HG03558 (cell line): Measurements from ENCODE around the gene HAND2.

ENCODE experiments used
- ATAC-seq: cut with Tn5 transposase; IDR thresholded peaks from one replicate; pipeline ENCODE4 v1.9.1; 2021; ENCODE audit warnings: moderate number of reproducible peaks; ENCODE audit not compliant: unreplicated experiment; ENCODE audit errors: extremely low read depth

The HAND2 gene

GRCh38 chr4:173537613-173538147 is 7.7 kb upstream of the HAND2 start:
- ATAC-seq = no peak

DNA sequence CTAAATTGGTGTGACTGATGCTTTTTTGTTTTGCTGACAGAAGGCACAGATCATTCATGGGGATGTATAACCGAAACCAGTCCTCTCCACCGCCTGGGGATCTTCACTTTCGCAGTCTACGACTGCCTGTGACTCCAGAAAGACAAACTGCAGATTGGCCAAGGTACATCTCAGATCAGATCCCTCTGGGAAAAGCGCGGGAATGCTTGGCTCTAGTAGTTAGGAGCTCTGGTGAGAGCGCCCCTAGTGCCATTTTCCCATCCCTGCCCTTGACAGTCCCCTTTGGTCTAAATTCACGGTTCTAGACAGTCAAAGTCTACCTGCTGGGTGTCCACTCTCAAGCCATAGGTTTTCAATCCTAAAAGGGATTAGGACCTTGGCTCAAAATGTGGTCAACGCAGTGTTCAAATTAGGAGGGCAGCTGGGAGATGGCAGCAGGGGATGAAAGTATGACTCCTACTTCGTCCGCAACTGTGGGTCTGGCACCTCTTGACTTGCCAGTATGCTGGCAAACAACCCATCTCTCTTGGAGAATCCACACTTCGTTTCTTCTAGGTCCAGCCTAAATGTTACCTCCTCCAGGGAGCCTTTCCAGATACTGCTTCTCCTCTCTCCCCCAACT is 6.9 kb upstream of the HAND2 start:
- ATAC-seq = peak; percentile 52

GRCh38 chr4:173535957-173536356 is 5.9 kb upstream of the HAND2 start:
- ATAC-seq = no peak

DNA sequence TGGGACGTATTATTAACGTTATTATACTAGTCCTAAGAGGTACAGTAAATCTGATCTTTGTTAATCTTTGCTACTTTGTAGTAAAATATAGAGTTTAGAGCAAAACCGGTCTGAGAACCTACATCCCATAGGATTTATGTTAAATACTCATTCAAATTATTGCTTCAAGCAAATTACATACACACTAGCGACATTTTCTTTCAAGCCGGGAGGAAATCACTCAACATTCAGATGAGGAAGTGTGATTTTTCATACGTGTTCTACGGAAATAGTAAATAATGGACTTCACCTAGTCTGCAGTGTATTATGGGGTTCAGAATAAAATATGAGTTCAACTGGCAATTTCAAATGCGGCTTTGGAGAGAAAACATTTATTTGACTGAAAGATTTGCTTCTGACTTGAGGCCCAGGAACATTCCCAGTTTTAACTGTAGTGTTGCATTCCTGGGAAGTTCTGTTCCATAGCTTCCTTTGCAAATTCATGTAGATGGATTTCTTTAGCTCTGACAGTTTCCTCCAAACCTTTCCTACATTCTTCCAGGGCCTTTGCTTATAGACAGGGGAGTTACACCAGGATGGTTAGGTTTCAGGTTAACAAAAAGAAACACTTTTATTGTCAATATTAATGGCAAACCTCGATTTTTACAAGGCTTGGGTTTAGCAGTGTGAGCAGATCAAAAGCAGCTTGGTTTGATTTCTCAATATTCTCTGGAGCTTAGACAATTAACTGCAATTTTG is 5.3 kb upstream of the HAND2 start:
- no peak for ATAC-seq

- ATAC-seq = no peak
Observed at GRCh38 chr4:173534434-173534833, 4.4 kb upstream of the HAND2 start.

GRCh38 chr4:173532725-173533511 is 2.9 kb upstream of the HAND2 start:
- no peak for ATAC-seq

DNA sequence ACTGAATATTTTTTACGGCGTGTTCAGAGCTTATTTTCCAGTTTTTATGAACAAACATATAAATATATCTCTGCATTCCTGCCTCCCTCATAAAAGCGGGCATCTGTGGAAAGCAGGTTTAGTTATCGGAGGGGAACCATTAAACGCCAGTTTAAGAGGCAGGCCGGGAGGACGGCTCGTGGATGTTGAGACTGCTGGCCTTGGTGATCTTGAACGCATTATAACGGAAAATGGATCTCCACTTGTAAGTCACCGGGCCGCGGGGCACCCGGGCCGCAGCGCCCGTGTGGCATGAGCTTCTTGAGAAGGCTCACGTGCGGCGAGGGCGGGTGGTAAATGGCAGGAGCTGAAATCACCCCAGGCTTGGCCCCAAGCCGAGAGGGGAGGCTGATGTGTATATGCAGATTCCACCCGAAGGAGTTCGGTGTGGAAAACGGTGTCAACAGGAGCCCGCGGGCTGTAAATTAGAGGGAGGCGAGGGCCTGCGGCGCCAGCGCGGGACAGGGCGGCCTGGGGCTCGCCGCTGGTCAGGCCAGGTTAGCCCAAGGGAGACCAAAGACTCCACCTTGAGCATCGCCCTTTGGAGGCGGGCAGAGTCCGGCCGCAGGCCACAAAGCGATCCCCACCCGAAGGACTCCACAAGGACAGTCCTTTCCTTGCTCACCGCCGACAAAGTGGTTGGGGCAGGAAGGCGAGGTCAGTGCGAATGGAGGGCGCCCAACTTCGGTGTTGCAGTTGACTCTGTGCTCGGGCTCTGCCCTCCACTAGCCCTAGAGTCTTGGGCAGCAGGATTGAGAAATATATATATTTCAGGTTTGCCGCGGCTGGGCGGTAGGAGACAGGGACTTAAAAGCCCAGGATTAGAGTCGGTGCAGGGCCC is 1.3 kb upstream of the HAND2 start:
- ATAC-seq = no peak

DNA sequence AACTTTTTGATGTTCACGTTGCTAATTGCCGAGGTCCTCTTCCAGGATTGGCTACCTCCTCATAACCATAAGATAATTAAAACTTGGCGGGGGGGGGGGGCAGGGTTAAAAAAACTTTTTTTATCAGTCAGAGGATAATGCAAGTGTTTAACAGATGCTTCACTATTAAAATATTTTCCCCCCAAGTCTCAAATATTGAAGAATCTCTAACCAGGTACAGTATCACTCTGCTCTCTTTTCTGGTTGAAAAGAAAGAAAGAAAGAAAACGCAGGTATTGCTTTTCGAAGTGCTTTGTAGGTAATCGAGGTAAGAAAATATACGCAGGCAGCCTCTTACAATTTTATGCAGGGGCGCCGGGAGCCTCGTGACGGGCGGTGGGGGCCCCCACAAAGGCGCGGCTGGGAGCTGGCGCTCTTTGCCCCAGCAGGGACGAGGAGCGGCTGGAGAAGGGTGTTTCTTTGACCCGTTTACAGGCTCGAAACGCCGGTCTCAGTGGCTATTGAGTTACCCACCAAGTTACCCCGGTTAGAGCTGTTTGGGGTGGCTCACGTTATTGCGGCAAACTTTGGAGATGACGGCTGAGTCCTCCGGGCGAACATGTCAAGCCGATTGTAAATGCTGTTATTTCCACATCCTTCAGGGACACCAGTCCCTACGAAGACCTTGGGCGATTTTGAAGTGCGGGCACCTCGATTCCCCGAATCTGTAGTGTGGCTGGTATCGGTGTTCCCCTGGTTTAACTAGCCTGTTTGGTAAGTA is 477 bp upstream of the HAND2 start:
- no peak for ATAC-seq

DNA sequence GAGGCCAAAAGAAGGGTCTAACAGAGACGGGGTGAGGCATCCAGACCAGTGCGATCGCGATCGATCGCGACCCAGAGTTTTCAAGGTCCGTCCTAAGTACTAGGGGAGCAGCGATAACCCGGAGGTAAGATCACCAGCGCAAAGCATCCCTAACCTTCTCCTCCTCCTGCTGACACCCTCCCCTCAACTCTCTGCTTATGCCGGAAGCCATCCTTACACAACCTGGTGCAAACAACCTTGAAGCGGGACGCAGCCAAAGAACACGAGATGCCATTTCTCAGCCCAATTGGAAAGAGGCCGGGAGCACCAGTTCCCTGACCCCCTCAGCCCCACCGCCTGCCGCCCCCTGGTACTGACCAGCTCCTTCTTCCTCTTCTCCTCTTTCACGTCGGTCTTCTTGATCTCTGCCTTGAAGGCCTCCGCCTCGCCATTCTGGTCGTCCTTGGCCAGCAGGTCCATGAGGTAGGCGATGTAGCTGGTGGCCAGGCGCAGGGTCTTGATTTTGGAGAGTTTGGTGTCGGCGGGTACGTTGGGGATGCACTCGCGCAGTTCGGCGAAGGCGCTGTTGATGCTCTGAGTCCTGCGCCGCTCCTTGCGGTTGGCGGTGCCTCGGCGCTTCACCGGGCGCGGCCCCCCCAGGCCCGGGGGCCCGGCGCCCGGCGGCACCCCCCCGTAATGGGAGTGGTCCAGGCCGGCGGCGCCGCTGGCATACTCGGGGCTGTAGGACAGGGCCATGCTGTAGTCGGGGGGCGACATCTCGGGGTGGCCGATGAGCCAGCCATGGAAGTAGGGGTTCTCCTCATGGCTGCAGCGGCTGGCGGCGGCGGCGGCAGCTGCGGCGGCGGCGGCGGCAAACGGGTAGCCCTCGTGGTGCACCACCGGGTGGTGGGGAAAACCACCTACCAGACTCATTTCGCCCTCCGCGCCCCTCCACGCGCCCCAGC is 1.4 kb downstream of the HAND2 start:
- no peak for ATAC-seq

DNA sequence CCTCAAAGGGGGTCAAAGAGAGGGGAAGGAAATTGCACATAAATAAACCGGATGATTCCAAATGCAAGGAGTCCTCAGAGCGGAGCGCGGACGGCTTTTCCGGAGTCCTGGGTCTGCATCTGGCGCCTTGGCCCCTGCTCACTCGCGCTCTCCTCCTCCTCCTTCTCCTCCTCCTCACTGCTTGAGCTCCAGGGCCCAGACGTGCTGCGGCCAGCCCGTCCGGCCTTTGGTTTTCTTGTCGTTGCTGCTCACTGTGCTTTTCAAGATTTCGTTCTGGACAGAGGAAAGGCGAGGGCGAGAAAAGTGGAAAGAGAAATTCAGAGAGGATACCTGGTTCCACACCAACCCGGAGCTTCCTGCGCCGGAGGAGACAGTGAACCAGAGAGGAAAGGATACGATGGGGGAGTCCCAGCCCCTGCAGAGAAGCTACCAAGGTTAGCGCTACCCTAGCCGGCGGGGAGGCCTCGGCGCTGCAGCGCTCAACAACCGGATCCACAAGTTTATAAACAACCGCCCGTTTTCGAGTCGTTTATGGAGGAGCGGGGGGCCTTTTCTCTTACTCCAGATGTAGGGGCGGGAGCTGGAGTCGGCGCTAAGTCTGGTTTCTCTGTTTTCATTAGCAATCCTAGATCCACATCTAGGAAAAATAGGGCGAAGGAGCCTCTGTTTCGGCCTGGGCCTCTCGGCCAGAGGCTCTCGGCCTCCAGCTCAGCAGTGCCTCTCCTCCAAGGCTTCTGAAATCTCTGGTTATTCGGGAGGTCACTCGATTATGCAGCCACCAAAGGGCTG is 2.7 kb downstream of the HAND2 start:
- no peak for ATAC-seq

DNA sequence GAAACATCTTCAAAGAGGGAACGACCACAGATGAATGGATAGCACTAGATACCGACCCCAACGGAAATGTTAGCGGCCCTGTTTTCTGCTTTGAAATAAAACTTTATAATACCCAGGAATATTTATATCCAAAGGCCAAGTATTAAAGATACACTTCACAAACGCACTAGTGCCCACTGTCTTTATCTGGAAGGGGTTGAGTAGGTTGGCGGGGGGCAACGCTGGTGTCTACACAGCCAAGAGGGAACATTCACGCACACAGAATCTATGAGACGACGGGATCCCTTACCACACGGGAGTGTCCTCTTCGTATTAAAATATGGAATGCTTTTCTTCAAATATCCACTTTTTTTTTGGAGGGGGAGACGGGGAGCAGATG is 3.3 kb downstream of the HAND2 start:
- ATAC-seq = no peak

- no peak for ATAC-seq
Observed at GRCh38 chr4:173526027-173526482, 4.0 kb downstream of the HAND2 start.

DNA sequence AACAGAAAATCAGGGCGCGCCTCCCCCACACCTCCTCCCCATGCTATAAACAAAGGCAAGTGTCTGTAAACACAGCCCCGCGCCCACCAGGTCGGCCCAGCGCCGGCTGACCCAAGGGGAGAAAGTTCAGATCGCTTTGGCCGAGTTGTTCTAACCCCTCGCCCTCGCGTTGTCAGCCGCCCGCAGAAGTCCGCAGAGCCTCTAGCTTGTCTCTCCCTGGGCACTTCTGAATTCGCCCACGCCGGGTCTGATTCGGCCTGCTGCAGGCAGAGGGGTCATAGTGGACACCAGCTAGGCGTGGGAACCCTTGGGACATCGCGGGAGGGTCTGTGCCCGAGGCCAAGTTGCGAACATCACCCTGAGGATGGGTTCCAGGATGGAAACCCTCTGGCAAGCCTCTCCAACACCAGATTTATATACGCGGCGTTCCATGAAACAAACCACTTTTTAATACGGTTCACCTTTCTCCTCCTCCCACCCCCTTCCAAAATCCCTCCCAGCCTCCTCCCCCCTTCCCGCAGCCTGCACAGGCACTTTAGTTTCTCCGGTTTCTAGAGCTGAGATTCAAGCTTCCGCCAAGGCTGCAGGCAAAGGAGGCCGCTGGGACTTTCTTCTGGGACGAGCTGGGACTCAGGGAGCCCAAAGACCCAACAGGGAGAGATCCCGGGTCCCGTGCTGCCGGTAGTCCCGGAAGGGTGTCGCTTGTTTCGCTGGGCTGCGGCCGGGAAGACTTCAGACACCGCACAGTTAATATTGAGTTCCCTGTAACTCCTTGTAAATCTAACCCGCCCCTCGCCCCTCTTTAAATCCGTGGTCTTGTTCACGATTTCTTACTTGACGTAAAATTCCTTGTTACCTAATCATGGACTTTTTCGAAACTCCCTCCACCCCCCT is 4.7 kb downstream of the HAND2 start:
- ATAC-seq = no peak

GRCh38 chr4:173524218-173525117 is 5.6 kb downstream of the HAND2 start:
- no peak for ATAC-seq

DNA sequence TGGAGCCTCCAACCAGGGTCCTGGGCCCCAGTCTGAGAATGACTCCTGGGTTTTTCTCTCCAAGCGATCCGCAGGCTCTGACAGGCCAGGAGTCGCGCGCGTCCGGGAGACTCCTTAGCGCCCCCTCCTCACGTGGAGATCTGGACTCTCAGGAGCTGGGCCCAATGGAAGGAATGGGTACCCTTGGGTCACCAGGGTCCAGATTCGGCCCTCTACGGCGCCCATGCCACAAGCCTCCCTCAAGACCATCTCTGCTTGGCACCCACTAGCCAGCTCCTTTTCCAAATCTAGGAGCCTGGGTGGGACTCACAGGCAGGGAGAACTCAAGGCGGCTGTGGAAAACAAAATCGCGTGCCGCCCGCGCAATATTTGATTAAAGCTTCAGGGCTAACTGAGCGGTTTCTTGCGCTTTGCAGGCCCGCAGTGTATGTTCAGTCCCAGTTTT is 7.1 kb downstream of the HAND2 start:
- ATAC-seq = no peak
